Stromal cell of bone marrow (primary cell): ENCODE data around the gene LLGL2.
"Not testable (repeated sequence)": the region's sequence is repeated elsewhere in the genome, so short reads cannot be mapped to it uniquely, and the experiment has no call there.

Source experiments
- DNase-seq: peaks from one replicate; pipeline ENCODE4 v3.0.0-alpha.2; 2012; ENCODE audit warnings: low read depth

Gene LLGL2

GRCh38 chr17:75507733-75508719, 17.5 kb upstream of the LLGL2 start:
- DNase-seq = no peak

DNA sequence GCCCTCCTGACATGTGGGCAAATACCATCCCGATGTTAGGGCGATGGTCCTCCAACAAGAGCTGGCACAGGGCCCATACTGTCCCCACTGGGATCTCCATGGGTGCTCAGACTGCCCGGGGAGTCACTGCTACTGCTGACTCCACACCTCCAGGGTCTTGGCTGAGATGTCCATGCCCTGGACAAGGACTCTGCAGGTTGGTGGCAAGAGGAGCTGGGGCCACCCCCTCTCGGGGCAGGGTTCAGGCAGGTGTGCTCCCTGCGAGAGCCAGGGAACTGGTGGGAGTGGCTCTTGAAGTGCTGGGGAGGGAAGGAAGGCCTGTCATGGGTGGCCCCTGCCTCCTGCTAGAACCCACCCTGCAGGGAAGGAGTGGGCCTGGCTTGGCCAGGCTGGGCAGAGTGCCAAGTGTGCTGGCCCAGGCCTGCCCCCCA, 16.6 kb upstream of the LLGL2 start:
- DNase-seq = no peak

DNA sequence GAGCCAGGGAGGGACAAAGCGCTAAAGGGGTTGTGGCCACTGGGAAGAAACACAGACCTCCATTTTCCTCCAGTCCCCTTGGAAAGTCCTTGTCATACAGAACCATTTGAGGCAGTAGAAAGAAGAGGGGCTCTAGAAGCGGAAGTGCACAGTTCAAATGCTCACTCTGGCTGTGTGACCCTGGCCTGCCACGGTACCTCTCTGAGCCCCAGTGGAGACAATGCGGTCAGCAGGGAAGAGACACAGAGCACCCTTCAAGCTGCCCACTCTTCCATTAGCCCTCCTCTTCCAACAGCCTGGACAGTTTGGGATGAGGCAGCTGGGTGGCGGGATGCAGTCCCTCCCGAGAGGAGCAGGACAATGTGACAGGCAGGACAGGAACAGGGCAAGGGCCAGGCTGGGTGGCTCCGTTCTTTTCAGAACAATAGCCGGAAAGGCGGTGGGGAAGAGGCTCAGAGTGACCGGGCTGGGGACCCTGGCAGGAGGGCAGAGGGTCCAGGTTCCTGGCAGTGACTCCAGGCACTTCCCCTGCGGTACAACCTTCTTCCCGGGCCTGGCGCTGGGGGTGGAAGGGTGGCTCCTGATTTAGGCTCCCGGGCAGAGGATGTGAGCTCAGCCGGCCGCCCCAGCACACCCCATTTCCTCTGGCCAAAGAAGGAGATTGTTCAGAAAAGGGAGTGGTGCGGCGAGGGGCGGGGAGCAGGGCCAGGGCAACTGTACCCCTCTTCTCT, 15.8 kb upstream of the LLGL2 start:
- DNase-seq = no peak

DNA sequence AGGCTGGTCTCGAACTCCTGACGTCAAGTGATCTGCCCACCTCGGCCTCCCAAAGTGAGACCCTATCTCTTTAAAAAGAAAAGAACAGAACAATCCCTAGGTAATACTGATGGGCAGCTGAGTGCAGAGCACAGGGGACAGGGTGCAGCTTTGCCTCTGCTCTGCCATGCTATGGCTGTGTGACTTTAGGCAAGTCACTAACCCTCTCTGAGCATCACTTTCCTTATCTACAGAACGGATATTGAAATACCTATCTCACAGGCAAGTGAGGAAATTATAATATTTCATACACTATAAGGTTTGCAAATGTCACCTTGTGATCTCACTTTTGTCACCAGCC, 14.3 kb upstream of the LLGL2 start:
- no peak for DNase-seq

GRCh38 chr17:75511610-75512575, 13.6 kb upstream of the LLGL2 start:
- no peak for DNase-seq

DNA sequence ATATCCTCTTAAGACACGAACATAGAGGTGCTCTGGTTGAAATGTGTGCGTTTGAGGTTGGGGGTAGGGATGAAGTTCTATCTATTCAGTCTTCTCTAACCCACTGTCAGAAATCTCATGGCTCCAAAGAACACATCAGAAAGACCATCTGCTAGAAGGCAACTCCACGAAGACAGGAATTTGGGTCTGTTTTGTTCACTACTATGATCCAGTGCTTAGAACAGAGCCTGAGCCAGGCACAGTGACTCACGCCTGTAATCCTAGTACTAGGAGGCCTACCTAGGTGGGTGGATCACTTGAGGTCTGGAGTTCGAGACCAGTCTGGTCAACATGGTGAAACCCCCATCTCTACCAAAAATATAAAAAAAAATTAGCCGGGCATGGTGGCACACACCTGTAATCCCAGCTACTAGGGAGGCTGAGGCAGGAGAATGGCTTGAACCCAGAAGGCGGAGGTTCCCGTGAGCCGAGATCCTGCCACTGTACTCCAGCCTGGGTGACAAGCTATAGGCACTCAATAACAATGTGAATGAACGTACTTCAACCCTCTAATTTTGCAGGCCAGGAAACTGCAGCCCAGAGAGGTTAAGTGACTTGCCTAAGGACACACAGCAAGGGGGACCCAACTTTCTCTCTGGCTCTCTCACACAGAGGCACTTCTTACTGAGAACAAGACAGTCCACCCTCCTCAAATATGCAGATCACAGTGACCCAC, 12.4 kb upstream of the LLGL2 start:
- DNase-seq = no peak

GRCh38 chr17:75513641-75514000, 11.9 kb upstream of the LLGL2 start:
- DNase-seq = no peak

- no peak for DNase-seq
Observed at GRCh38 chr17:75514299-75514918, 11.1 kb upstream of the LLGL2 start.

- no peak for DNase-seq
Observed at GRCh38 chr17:75514919-75515495, 10.5 kb upstream of the LLGL2 start.

DNA sequence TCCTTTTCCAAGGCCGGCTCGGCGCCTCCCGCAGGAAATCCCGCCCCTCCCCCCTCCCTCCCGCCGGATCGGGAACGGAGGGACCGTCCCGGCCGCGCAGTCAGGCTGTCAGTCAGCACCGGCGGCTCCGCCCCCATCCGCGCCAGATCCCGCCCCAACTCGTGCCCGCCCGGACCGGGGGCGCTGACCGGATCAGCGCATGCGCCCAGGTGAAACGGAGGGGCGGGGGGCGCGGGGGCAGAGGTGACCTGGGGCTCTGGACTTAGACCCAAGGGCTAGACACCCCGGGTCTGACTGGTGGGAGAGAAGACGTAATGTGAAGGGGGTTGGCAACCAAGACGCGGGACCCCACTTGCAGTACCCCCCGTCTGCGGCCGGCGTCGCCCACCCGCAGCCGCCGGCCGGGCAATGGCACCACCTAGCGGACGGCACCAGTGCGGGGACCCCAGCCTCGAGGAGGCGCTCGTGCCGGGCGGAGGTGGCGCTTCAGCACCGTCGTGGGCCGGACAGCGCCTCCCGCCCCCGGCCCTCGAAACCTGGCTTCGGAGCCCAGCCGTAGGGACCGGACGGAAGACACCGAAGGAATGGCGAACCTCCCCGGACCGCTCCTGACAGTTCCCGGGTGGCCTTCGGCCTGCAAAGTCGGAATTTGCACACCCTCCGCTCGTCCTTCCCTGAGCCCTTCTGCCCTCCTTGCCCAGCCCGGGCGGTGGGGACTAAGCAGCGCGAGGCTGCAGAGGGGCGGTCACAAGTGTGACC, 9.8 kb upstream of the LLGL2 start, which contains the start of gene CASKIN2:
Gene CASKIN2 (minus strand): TSS at position 42 of the 759 bp plus-strand sequence. CDS start 1,733 bp downstream, outside the sequence.
- DNase-seq = peak; percentile 76

- peak; percentile 80 for DNase-seq
Observed at GRCh38 chr17:75516255-75516618, 9.3 kb upstream of the LLGL2 start, which contains the start of gene TSEN54. Gene TSEN54, plus strand, starts transcription at chr17:75516528. Its CDS starts 33 bp downstream, at chr17:75516561.

- no peak for DNase-seq
Observed at GRCh38 chr17:75516619-75517296, 8.7 kb upstream of the LLGL2 start.

GRCh38 chr17:75517297-75517865, 8.1 kb upstream of the LLGL2 start:
- no peak for DNase-seq

- no peak for DNase-seq
Observed at GRCh38 chr17:75518201-75518600, 7.3 kb upstream of the LLGL2 start.

DNA sequence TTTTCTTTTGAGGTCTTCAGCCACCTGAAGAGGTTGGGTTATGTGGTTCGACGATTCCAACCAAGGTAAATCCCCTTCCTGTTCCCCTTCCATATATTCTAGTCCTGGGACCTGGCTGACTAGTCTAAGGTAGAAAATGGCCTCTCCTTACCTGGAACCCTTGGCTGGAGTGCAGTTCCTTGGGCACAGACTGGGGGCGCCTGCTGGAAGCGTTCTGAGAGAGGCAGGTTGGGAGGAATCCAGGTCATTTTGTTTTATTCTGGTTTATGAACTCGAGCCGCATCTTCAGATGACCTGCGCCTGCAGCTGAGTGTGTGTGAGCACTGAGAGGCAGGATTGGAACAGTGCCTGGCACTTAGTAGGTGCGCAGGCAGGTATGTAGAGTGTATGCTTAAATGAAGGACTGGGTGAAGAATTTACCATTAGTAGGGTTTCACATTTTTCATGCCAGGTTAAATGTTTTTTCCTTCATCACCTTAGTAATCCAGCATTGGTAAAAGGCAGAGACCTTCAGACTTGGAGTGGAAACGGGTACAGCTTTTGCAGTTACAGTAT, 6.4 kb upstream of the LLGL2 start:
- no peak for DNase-seq

- DNase-seq = not testable (repeated sequence)
Observed at GRCh38 chr17:75520413-75520812, 5.1 kb upstream of the LLGL2 start.

- no peak for DNase-seq
Observed at GRCh38 chr17:75521290-75521689, 4.2 kb upstream of the LLGL2 start.
